OCI-M2 (cell line): ENCODE data around the gene FAM180A.
"Not testable (repeated sequence)": the region's sequence is repeated elsewhere in the genome, so short reads cannot be mapped to it uniquely, and the experiment has no call there.

ENCODE experiments used
- DNase-seq: peaks from one replicate; lab custom pipeline; 2025; ENCODE audit not compliant: unreplicated experiment; lab: John Stamatoyannopoulos, UW

FAM180A gene

GRCh38 chr7:135748770-135749169 is at the start of gene FAM180A:
Gene FAM180A, minus strand, starts transcription at chr7:135748813. Its CDS starts 233 bp downstream, at chr7:135748580.
- DNase-seq = no peak

GRCh38 chr7:135798095-135798494 is 49.5 kb upstream of the FAM180A start:
- no peak for DNase-seq

- no peak for DNase-seq
Measured at GRCh38 chr7:135795846-135796570, 47.4 kb upstream of the FAM180A start.

GRCh38 chr7:135793841-135794240 is 45.2 kb upstream of the FAM180A start:
- no peak for DNase-seq

GRCh38 chr7:135792866-135793265 is 44.3 kb upstream of the FAM180A start:
- DNase-seq = no peak

- no peak for DNase-seq
Measured at GRCh38 chr7:135792363-135792668, 43.7 kb upstream of the FAM180A start.

GRCh38 chr7:135791543-135792362 is 43.1 kb upstream of the FAM180A start:
- DNase-seq = no peak

- DNase-seq = no peak
Measured at GRCh38 chr7:135790371-135790977, 41.9 kb upstream of the FAM180A start.

GRCh38 chr7:135789956-135790355 is 41.3 kb upstream of the FAM180A start:
- DNase-seq = no peak

GRCh38 chr7:135789431-135789830 is 40.8 kb upstream of the FAM180A start:
- no peak for DNase-seq

- DNase-seq = no peak
Measured at GRCh38 chr7:135786911-135787310, 38.3 kb upstream of the FAM180A start.

GRCh38 chr7:135785065-135785464 is 36.5 kb upstream of the FAM180A start:
- no peak for DNase-seq

- DNase-seq = no peak
Measured at GRCh38 chr7:135784013-135784412, 35.4 kb upstream of the FAM180A start.

- DNase-seq = no peak
Measured at GRCh38 chr7:135782801-135783200, 34.2 kb upstream of the FAM180A start.

- no peak for DNase-seq
Measured at GRCh38 chr7:135782377-135782776, 33.8 kb upstream of the FAM180A start.

GRCh38 chr7:135777626-135778398 is 29.2 kb upstream of the FAM180A start:
- DNase-seq = no peak

- not testable (repeated sequence) for DNase-seq
Measured at GRCh38 chr7:135775915-135776314, 27.3 kb upstream of the FAM180A start.

GRCh38 chr7:135775230-135775629 is 26.6 kb upstream of the FAM180A start:
- DNase-seq = no peak

GRCh38 chr7:135774284-135774683 is 25.7 kb upstream of the FAM180A start:
- no peak for DNase-seq

- DNase-seq = no peak
Measured at GRCh38 chr7:135773464-135773863, 24.9 kb upstream of the FAM180A start.

GRCh38 chr7:135772639-135773222 is 24.1 kb upstream of the FAM180A start:
- no peak for DNase-seq
